Suprapubic skin (tissue), 4 donors: Measurements from ENCODE around the gene MYO18B. TPM values are rescaled to one million over a fixed set of nuclear protein-coding genes. Genes with fewer than 3 reads are reported as not detected.

Experiments
- DNase-seq, 2 donors: peaks; one replicate each; pipeline ENCODE4 v3.0.0-alpha.2; 2019; ENCODE audit warnings: low spot score in 2 of 2
- H3K27ac ChIP-seq: fragments of 200-600 bp; sonication (generic); one replicate; pipeline ENCODE4 v1.5.1; 2019
- H3K27me3 ChIP-seq: fragments of 200-600 bp; sonication (generic); one replicate; pipeline ENCODE4 v1.5.1; 2019
- H3K36me3 ChIP-seq: fragments of 200-600 bp; sonication (generic); one replicate; pipeline ENCODE4 v1.5.1; 2019
- H3K4me1 ChIP-seq: fragments of 200-600 bp; sonication (generic); one replicate; pipeline ENCODE4 v1.5.1; 2019
- H3K4me3 ChIP-seq: fragments of 200-600 bp; sonication (generic); one replicate; pipeline ENCODE4 v1.5.1; 2019; ENCODE audit warnings: mild to moderate bottlenecking
- H3K9me3 ChIP-seq: fragments of 200-600 bp; sonication (generic); one replicate; pipeline ENCODE4 v1.5.1; 2019
- EP300 ChIP-seq: sonication (generic); formaldehyde crosslinking; IDR thresholded peaks from one replicate; pipeline ENCODE4 v1.6.1; 2017; ENCODE audit warnings: antibody characterized with exemption
- POLR2A ChIP-seq, 2 donors: fragments of 450-650 bp; IDR thresholded peaks; one replicate each; pipeline ENCODE4 v1.6.1; 2017; ENCODE audit warnings: antibody characterized with exemption in 2 of 2, mild to moderate bottlenecking in 2 of 2, moderate library complexity in 2 of 2
- POLR2AphosphoS5 ChIP-seq, 3 donors: sonication (generic); formaldehyde crosslinking; IDR thresholded peaks; one replicate each; pipeline ENCODE4 v1.6.1; 2017; ENCODE audit warnings: antibody characterized with exemption in 3 of 3
- WGBS: methylation state at CpG from one replicate; pipeline ENCODE4 v1.1.5; 2018; 5-methylcytosine and 5-hydroxymethylcytosine counted together
- total RNA-seq, 4 donors: library from RNA; depleted of rRNA; stranded (reverse); fragments of >200 nt; gene quantifications; one replicate each; pipeline ENCODE4 v1.1.0, GENCODE V29; 2016
- TF ChIP-seq, protein P1 (sequence below), 2 donors: fragments of 200-600 bp in 1 of 2; fragments of 450-650 bp in 1 of 2; sonication (generic) in 1 of 2; IDR thresholded peaks; one replicate each; pipeline ENCODE4 v1.5.1; 2016 to 2019; ENCODE audit warnings: antibody characterized with exemption in 2 of 2, mild to moderate bottlenecking in 1 of 2, moderate library complexity in 1 of 2

Gene MYO18B
- total RNA-seq, 4 donors from 2014 or later, result 1.2 to 3.2 (median 1.7) TPM

DNA sequence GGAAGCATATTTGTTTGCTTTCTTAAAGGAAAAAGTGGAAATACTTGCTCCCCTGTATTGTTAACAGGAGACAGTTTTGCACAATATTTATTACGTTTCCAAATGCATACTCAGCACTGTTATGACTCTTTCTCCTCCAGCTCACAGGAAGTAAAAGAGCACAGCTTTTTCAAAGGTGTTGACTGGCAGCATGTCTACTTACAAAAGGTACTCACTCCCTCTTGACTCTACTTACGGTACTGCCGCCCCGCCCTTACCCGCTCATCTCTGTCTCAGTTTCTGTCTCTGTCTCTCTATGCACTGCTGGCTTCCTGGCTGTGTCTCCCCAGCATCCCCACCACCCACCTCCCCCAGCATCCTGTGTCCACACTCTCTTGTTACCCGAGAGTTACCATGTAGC is 32.2 kb upstream of the MYO18B start:
- Histone ChIP-seq H3K27ac (no peak overlapping the region), H3K27me3 (no peaks in the 10 kb centered on the region), H3K9me3 (no peaks in the 10 kb centered on the region), H3K4me1 (no peaks in the 10 kb centered on the region), H3K4me3 (no peak overlapping the region), H3K36me3 (peaks cover 18% of the 10 kb centered on the region)
- TF ChIP-seq POLR2AphosphoS5 (IDR thresholded peaks at IDR 0.05), result no peak
- no peak for TF ChIP-seq POLR2A (IDR thresholded peaks at IDR 0.05)
- TF ChIP-seq EP300, result no peak
- TF ChIP-seq, protein P1, sequence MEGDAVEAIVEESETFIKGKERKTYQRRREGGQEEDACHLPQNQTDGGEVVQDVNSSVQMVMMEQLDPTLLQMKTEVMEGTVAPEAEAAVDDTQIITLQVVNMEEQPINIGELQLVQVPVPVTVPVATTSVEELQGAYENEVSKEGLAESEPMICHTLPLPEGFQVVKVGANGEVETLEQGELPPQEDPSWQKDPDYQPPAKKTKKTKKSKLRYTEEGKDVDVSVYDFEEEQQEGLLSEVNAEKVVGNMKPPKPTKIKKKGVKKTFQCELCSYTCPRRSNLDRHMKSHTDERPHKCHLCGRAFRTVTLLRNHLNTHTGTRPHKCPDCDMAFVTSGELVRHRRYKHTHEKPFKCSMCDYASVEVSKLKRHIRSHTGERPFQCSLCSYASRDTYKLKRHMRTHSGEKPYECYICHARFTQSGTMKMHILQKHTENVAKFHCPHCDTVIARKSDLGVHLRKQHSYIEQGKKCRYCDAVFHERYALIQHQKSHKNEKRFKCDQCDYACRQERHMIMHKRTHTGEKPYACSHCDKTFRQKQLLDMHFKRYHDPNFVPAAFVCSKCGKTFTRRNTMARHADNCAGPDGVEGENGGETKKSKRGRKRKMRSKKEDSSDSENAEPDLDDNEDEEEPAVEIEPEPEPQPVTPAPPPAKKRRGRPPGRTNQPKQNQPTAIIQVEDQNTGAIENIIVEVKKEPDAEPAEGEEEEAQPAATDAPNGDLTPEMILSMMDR (IDR thresholded peaks at IDR 0.05), result no peak
- no peak for DNase-seq
- WGBS, result 83% methylated on average over 6 of the region's 6 CpGs

DNA sequence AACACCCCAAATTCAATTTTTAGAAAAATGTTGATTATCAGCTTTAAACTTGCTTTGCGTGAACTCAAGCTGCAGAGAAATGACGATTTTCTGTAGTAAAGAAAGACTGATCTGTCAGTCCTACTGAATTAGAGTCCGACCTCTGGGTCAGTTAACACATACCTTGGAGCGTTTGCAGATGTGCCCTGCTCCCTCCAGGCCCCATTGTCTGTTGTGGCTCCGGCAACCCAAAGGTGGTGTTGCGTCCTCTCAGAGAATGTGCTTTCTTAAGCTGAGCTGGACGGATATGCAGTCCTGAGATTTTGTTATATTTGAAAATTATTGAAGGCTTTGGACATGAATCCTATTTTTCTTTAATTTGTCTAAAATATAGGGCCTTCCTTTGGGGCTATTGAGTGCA is 31.5 kb upstream of the MYO18B start:
- 94% methylated on average over 7 of the region's 7 CpGs for WGBS

DNA sequence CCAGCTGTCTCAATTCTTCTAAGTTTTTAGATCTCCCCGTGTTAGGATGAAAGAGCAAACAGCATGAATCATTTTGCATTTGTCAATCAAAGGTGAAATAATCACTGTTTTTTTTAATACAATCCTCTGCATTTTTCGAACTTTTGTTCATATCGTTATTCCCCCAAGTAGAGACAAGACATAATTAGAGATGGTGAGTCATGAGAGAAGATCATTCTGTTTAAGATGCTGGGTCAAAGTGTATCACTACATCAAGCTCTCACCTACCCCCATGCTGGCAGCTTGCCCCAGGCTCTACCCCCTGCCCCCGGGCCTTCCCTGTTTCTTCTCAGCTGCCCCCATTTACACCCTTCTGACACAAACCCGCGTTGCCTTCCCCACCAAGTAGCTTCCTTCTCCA is 30.5 kb upstream of the MYO18B start:
- no peak overlapping the region for H3K27ac ChIP-seq

More for the DNA sequence above, 31.5 kb upstream of the MYO18B start:
- Histone ChIP-seq H3K4me1 (no peaks in the 10 kb centered on the region), H3K27me3 (no peaks in the 10 kb centered on the region), H3K36me3 (peaks cover 18% of the 10 kb centered on the region), H3K4me3 (no peak overlapping the region), H3K27ac (no peak overlapping the region), H3K9me3 (no peaks in the 10 kb centered on the region)
- TF ChIP-seq EP300, result no peak
- TF ChIP-seq, protein P1 (IDR thresholded peaks at IDR 0.05), result no peak
- TF ChIP-seq POLR2A (IDR thresholded peaks at IDR 0.05), result no peak
- TF ChIP-seq POLR2AphosphoS5 (IDR thresholded peaks at IDR 0.05), result no peak
- no peak for DNase-seq

DNA sequence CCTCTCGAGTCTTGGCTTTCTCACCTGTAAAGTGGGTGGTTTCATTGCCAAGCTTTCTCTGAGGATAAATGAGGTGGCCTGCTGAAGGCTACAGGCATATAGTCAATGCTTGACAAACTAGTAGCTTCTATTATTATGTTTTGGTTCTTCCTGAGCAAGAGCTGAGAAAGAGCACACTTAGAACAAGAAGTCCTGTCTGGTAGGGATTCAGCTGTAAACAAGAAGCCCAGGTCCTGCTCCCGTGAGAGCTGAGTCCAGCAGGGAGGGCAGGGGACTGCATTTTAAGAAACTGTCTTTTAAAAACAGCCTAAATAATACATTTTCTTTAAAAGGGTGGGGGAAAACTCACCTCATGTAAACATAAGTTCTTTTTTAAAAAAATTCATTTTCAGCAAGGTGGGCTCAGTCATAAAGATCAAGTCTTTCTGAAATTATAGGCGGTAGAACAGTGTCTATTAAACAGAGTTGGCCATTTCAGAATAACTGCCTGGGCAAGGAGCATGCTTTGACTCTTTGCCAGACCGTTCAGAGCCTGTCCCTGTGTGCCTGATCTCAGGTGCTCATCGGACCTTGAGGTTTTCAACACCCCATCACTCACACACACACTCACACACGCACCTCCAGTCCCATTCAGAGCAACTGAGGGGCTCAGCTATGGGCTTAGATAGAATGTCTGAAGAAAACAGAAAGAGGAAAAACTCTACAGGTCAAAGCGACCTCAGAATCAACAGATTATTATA is 29.2 kb upstream of the MYO18B start:
- no peak overlapping the region for H3K27ac ChIP-seq
- no peak overlapping the region for H3K4me3 ChIP-seq
- H3K9me3 ChIP-seq, result no peaks in the 10 kb centered on the region
- 89% methylated on average over 7 of the region's 7 CpGs for WGBS
- DNase-seq, result no peak
- peaks cover 15% of the 10 kb centered on the region for H3K36me3 ChIP-seq
- TF ChIP-seq EP300, result no peak
- TF ChIP-seq, protein P1 (IDR thresholded peaks at IDR 0.05), result no peak
- no peak for TF ChIP-seq POLR2A (IDR thresholded peaks at IDR 0.05)
- TF ChIP-seq POLR2AphosphoS5 (IDR thresholded peaks at IDR 0.05), result no peak
- no peaks in the 10 kb centered on the region for H3K4me1 ChIP-seq
- no peaks in the 10 kb centered on the region for H3K27me3 ChIP-seq

More for the DNA sequence above, 30.5 kb upstream of the MYO18B start:
- TF ChIP-seq, protein P1 (IDR thresholded peaks at IDR 0.05), result no peak
- no peak for TF ChIP-seq POLR2AphosphoS5 (IDR thresholded peaks at IDR 0.05)
- no peak for TF ChIP-seq POLR2A (IDR thresholded peaks at IDR 0.05)
- TF ChIP-seq EP300, result no peak
- H3K4me3 ChIP-seq, result no peak overlapping the region
- H3K27me3 ChIP-seq, result no peaks in the 10 kb centered on the region
- H3K36me3 ChIP-seq, result peaks cover 22% of the 10 kb centered on the region
- H3K9me3 ChIP-seq, result no peaks in the 10 kb centered on the region
- H3K4me1 ChIP-seq, result no peaks in the 10 kb centered on the region
- DNase-seq, result no peak
- whole genome bisulfite sequencing, result 80% methylated on average over 6 of the region's 6 CpGs

DNA sequence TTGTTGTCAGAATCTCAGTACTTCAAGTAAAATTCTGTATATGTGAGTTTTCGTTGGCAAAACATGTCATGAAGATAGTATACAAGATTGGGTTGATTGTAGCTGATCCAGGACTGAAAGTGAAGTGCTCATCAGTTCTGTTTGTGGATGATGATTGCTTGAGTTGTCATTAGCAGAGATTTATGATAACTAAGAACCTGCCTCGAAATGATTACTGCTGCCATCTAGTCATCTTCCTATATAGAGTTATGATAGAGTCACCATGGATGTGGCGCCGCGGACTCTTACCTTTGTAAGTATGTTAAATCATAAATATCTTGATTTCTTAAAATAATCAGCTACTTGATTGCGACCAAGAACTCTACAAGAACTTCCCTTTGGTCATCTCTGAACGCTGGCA is 27.9 kb upstream of the MYO18B start:
- Histone ChIP-seq H3K36me3 (peaks cover 19% of the 10 kb centered on the region), H3K27me3 (no peaks in the 10 kb centered on the region), H3K4me3 (no peak overlapping the region), H3K27ac (no peak overlapping the region), H3K9me3 (no peaks in the 10 kb centered on the region), H3K4me1 (no peaks in the 10 kb centered on the region)
- 88% methylated on average over 7 of the region's 7 CpGs for WGBS
- DNase-seq, result no peak
- TF ChIP-seq POLR2AphosphoS5 (IDR thresholded peaks at IDR 0.05) (no peak), EP300 (no peak), POLR2A (IDR thresholded peaks at IDR 0.05) (no peak)
- TF ChIP-seq, protein P1 (IDR thresholded peaks at IDR 0.05), result no peak
